SK-N-SH (cell line): ENCODE data around the gene EXOC4. TPM values are rescaled to one million over a fixed set of nuclear protein-coding genes. Genes with fewer than 3 reads are reported as not detected.

Experiments
- CTCF ChIA-PET: fragments of 300-600, 350-600 bp; formaldehyde crosslinking; extraction: SDS; loops from one replicate; lab custom pipeline; 2021; lab: Yijun Ruan, JAX
- POLR2A ChIA-PET: fragments of 350-600 bp; sonication (Branson Sonifier 250); formaldehyde crosslinking; extraction: SDS; loops from one replicate; lab custom pipeline; 2020; ENCODE audit warnings: antibody characterized with exemption, inconsistent platforms; lab: Yijun Ruan, JAX
- DNase-seq: peaks from one replicate; pipeline ENCODE4 v3.0.0; 2012
- H2AFZ ChIP-seq: fragments of 200-600 bp; sonication (generic); 2 replicates; pipeline ENCODE4 v1.8.1; 2016; ENCODE audit warnings: antibody characterized with exemption, mild to moderate bottlenecking, low read depth
- H3F3A ChIP-seq: fragments of 200-600 bp; sonication (generic); replicated peaks from 2 replicates; pipeline ENCODE3; 2016; ENCODE audit warnings: antibody characterized with exemption, mild to moderate bottlenecking; ENCODE audit not compliant: insufficient read depth
- H3K27ac ChIP-seq, 2 experiments: fragments of 200-500 bp in 1 of 2; fragments of 200-600 bp in 1 of 2; sonication (Bioruptor generic) in 1 of 2; sonication (generic), shearing (Covaris generic) in 1 of 2; 2 replicates each; pipeline versions ENCODE4 v1.5.1 to v1.6.1; 2014 to 2016; ENCODE audit warnings: low read depth in 2 of 2, inconsistent platforms in 1 of 2, low read length in 1 of 2, mild to moderate bottlenecking in 1 of 2, mixed read lengths in 1 of 2
- H3K27me3 ChIP-seq: fragments of 200-600 bp; sonication (generic), shearing (Covaris generic); 2 replicates; pipeline ENCODE4 v1.6.1; 2016; ENCODE audit warnings: mixed run types; ENCODE audit not compliant: insufficient read depth
- H3K36me3 ChIP-seq, 2 experiments: fragments of 200-500 bp in 1 of 2; fragments of 200-600 bp in 1 of 2; sonication (Bioruptor generic) in 1 of 2; sonication (generic) in 1 of 2; replicated peaks in 1 of 2; 2 replicates each; pipeline versions ENCODE3 to v1.5.1; 2014 to 2016; ENCODE audit warnings: low read length in 1 of 2, mild to moderate bottlenecking in 1 of 2; ENCODE audit not compliant: insufficient read depth in 2 of 2, control insufficient read depth in 1 of 2
- H3K4me1 ChIP-seq, 2 experiments: fragments of 200-500 bp in 1 of 2; fragments of 200-600 bp in 1 of 2; sonication (Bioruptor generic) in 1 of 2; sonication (generic), shearing (Covaris generic) in 1 of 2; 2 replicates each; pipeline versions ENCODE4 v1.5.1 to v1.6.1; 2014 to 2016; ENCODE audit warnings: low read depth in 1 of 2, low read length in 1 of 2, mixed run types in 1 of 2; ENCODE audit not compliant: insufficient read depth in 2 of 2, control insufficient read depth in 1 of 2
- H3K4me2 ChIP-seq: fragments of 200-600 bp; sonication (generic), shearing (Covaris generic); 2 replicates; pipeline ENCODE4 v1.6.1; 2017; ENCODE audit warnings: mixed run types
- H3K4me3 ChIP-seq, 2 experiments: fragments of 200-500 bp in 1 of 2; fragments of 200-600 bp in 1 of 2; sonication (Bioruptor generic) in 1 of 2; sonication (generic), shearing (Covaris generic) in 1 of 2; 2 replicates each; pipeline versions ENCODE4 v1.5.1 to v1.8.1; 2014 to 2016; ENCODE audit warnings: low read depth in 2 of 2, inconsistent platforms in 1 of 2, low read length in 1 of 2, mild to moderate bottlenecking in 1 of 2, mixed read lengths in 1 of 2, moderate library complexity in 1 of 2
- H3K79me2 ChIP-seq: fragments of 200-600 bp; sonication (generic); 2 replicates; pipeline ENCODE4 v1.8.1; 2017; ENCODE audit warnings: mild to moderate bottlenecking; ENCODE audit not compliant: insufficient read depth
- H3K9ac ChIP-seq: fragments of 200-600 bp; sonication (generic); 2 replicates; pipeline ENCODE4 v1.6.1; 2017; ENCODE audit warnings: mixed run types
- H3K9me2 ChIP-seq: fragments of 200-600 bp; sonication (generic); 2 replicates; pipeline ENCODE4 v1.6.1; 2017; ENCODE audit warnings: mixed run types
- H3K9me3 ChIP-seq: fragments of 200-600 bp; sonication (generic); 2 replicates; pipeline ENCODE4 v1.6.1; 2017; ENCODE audit warnings: mixed run types, mild to moderate bottlenecking, moderate library complexity
- H4K20me1 ChIP-seq: fragments of 200-600 bp; sonication (generic); 2 replicates; pipeline ENCODE4 v1.6.1; 2017; ENCODE audit warnings: mild to moderate bottlenecking, mixed run types; ENCODE audit not compliant: insufficient read depth
- EP300 ChIP-seq, 2 experiments: IDR thresholded peaks; 2 replicates each; pipeline versions ENCODE4 v1.4.0 to v1.6.1; 2012; ENCODE audit warnings: borderline replicate concordance in 1 of 2, low read depth in 1 of 2, low read length in 1 of 2
- GABPA ChIP-seq: IDR thresholded peaks from 2 replicates; pipeline ENCODE4 v1.4.0; 2012; ENCODE audit warnings: low read depth, mild to moderate bottlenecking
- MEF2A ChIP-seq: IDR thresholded peaks from 2 replicates; pipeline ENCODE4 v1.4.0; 2012; ENCODE audit warnings: low read depth, borderline replicate concordance
- MXI1 ChIP-seq: IDR thresholded peaks from 2 replicates; pipeline ENCODE4 v1.6.1; 2012; ENCODE audit warnings: mild to moderate bottlenecking, low read depth, low read length, improper control_type of control experiment
- NFIC ChIP-seq: IDR thresholded peaks from 2 replicates; pipeline ENCODE4 v1.4.0; 2012; ENCODE audit warnings: borderline replicate concordance
- RAD21 ChIP-seq: IDR thresholded peaks from 2 replicates; pipeline ENCODE4 v1.6.1; 2012; ENCODE audit warnings: mild to moderate bottlenecking, low read length
- RCOR1 ChIP-seq: fragments of 150-350 bp; IDR thresholded peaks from 2 replicates; pipeline ENCODE4 v1.6.1; 2017; ENCODE audit warnings: antibody characterized with exemption, low read length
- SIN3A ChIP-seq: IDR thresholded peaks from 2 replicates; pipeline ENCODE4 v1.6.1; 2012; ENCODE audit warnings: low read depth, mild to moderate bottlenecking, low read length, moderate library complexity, borderline replicate concordance
- TEAD4 ChIP-seq: IDR thresholded peaks from 2 replicates; pipeline ENCODE4 v1.4.0; 2012; ENCODE audit warnings: mild to moderate bottlenecking, borderline replicate concordance; ENCODE audit not compliant: insufficient read depth
- USF1 ChIP-seq: IDR thresholded peaks from 2 replicates; pipeline ENCODE4 v1.4.0; 2012; ENCODE audit warnings: low read depth, borderline replicate concordance
- YY1 ChIP-seq: IDR thresholded peaks from 2 replicates; pipeline ENCODE4 v1.4.0; 2012; ENCODE audit warnings: low read depth, mild to moderate bottlenecking
- WGBS: methylation state at CpG from one replicate; pipeline ENCODE4 v1.1.6; 2017; ENCODE audit warnings: low lambda C conversion rate; 5-methylcytosine and 5-hydroxymethylcytosine counted together
- polyA plus RNA-seq, 3 experiments: library from polyadenylated mRNA; depleted of rRNA; stranded (reverse); fragments of >200 nt; gene quantifications; 2 replicates each; pipeline ENCODE4 v1.2.3, GENCODE V29; 2012
- TF ChIP-seq, protein P1 (sequence below): fragments of 150-350 bp; IDR thresholded peaks from 2 replicates; pipeline ENCODE4 v1.6.1; 2017; ENCODE audit warnings: antibody characterized with exemption, low read length, low read depth, borderline replicate concordance
- TF ChIP-seq, protein P2 (sequence below): fragments of 150-350 bp; IDR thresholded peaks from 2 replicates; pipeline ENCODE4 v1.6.1; 2016; ENCODE audit warnings: mild to moderate bottlenecking, low read depth, low read length

EXOC4 gene
- polyA plus RNA-seq, 1 of the 3 experiments (the other 2 are of a cell fraction) = 37.3 TPM

DNA sequence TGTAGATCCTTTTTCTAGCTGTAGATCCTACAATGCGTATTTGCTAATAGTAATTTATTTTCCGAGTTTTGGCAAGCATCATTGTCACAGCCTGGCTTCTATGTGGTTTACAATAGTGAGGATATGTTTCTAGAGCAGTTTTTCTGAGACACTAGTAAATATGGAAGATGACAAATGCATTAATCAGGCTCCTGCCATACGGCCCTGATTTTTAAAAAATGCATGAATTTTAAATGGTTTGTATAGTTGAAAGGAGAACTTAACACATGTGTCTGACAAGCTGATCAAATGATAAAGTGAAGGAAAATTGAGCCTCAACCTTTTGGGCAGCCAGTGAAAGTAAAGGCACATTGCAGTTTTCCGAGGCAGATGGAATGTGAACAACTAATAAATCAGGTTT, 354.1 kb downstream of the EXOC4 start:
- no peak for DNase-seq
- no peak overlapping the region; a peak in 1 of 4 replicates for H3K27ac ChIP-seq
- no peak overlapping the region for H2AFZ ChIP-seq
- H3K4me3 ChIP-seq = no peak overlapping the region
- POLR2A ChIA-PET = interaction anchor here (0.9 kb wide), 1 partner anchor 12 kb away, joined by 3 read pairs; no protein-coding TSS in a partner anchor
- no peaks in the 10 kb centered on the region for H3K27me3 ChIP-seq
- H3K36me3 ChIP-seq = no peaks in the 10 kb centered on the region
- 0 out of 2 replicates have a peak, but pooled peaks cover 5% of the 10 kb centered on the region for H3K79me2 ChIP-seq
- H3K9me3 ChIP-seq = no peaks in the 10 kb centered on the region
- 87% methylated on average over 4 of the region's 4 CpGs for whole genome bisulfite sequencing
- H3K4me1 ChIP-seq = peaks cover 0 to 2% of the 10 kb centered on the region in 2 experiments; a peak in 2 of 4 replicates
- H3K9ac ChIP-seq = no peak overlapping the region
- H3K9me2 ChIP-seq = no peaks in the 10 kb centered on the region
- H3F3A ChIP-seq = no peaks in the 10 kb centered on the region
- CTCF ChIA-PET = no interaction called here
- H3K4me2 ChIP-seq = no peak overlapping the region
- TF ChIP-seq USF1 = no peak
- no peak for TF ChIP-seq RCOR1
- TF ChIP-seq, all 33 proteins: peak for 0
- no peaks in the 10 kb centered on the region for H4K20me1 ChIP-seq

GRCh38 chr7:133609806-133610205, 356.9 kb downstream of the EXOC4 start:
- Histone ChIP-seq H3K36me3 (peaks cover 0 to 2% of the 10 kb centered on the region in 2 experiments), H3K4me2 (no peak overlapping the region), H3K9me2 (no peaks in the 10 kb centered on the region), H3K79me2 (0 out of 2 replicates have a peak, but pooled peaks cover 5% of the 10 kb centered on the region), H3K9ac (no peak overlapping the region), H3K27ac (no peak overlapping the region), H3K9me3 (no peaks in the 10 kb centered on the region), H2AFZ (no peak overlapping the region), H3F3A (no peaks in the 10 kb centered on the region), H4K20me1 (no peaks in the 10 kb centered on the region), H3K4me3 (no peak overlapping the region), H3K27me3 (no peaks in the 10 kb centered on the region), H3K4me1 (peaks cover 0 to 4% of the 10 kb centered on the region in 2 experiments; a peak in 2 of 4 replicates)
- CTCF ChIA-PET = interaction anchor here (2.2 kb wide), 1 partner anchor 35 kb away, joined by 4 read pairs; no protein-coding TSS in a partner anchor
- POLR2A ChIA-PET = no interaction called here
- whole genome bisulfite sequencing = 88% methylated on average over 1 of the region's 1 CpG
- TF ChIP-seq NFIC = no peak
- DNase-seq = no peak

DNA sequence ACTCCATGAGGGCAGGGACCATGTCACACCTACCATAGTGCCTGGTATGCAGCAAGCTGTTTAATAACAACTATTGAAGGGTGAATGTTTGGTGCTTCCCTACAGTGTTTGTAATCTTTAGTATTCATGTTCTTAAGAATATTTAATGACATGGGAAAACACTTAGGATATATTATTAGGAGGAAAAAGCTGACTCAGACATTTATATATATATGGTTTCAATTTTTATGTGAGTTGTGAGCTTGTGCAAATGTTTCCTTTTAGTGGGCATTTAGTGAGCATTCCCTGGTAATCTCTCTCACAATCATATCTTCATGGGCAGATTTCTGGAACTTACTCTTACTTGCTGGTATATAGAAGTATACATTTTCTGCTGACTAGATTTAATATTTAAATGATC, 359.1 kb downstream of the EXOC4 start:
- Histone ChIP-seq H3K27ac (no peak overlapping the region), H3K79me2 (peaks cover 9% of the 10 kb centered on the region; the same call in 1 of the 2 replicates), H3K9me2 (no peaks in the 10 kb centered on the region), H4K20me1 (no peaks in the 10 kb centered on the region), H3K27me3 (no peaks in the 10 kb centered on the region), H3F3A (peaks cover 4% of the 10 kb centered on the region), H3K4me2 (no peak overlapping the region), H3K36me3 (peaks cover 0 to 2% of the 10 kb centered on the region in 2 experiments), H3K9me3 (no peaks in the 10 kb centered on the region), H3K4me3 (no peak overlapping the region), H3K4me1 (peaks cover 0 to 7% of the 10 kb centered on the region in 2 experiments; a peak in 2 of 4 replicates), H3K9ac (no peak overlapping the region), H2AFZ (no peak overlapping the region)
- ChIA-PET CTCF (interaction anchor here (0.8 to 1.2 kb wide), 2 partner anchors 17 to 107 kb away, joined by 3 read pairs; no protein-coding TSS in a partner anchor), POLR2A (interaction anchor here (0.6 kb wide), 1 partner anchor 8 kb away, joined by 3 read pairs; no protein-coding TSS in a partner anchor)
- no peak for TF ChIP-seq SIN3A
- TF ChIP-seq, protein P1, sequence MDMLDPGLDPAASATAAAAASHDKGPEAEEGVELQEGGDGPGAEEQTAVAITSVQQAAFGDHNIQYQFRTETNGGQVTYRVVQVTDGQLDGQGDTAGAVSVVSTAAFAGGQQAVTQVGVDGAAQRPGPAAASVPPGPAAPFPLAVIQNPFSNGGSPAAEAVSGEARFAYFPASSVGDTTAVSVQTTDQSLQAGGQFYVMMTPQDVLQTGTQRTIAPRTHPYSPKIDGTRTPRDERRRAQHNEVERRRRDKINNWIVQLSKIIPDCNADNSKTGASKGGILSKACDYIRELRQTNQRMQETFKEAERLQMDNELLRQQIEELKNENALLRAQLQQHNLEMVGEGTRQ = no peak
- TF ChIP-seq, protein P2, sequence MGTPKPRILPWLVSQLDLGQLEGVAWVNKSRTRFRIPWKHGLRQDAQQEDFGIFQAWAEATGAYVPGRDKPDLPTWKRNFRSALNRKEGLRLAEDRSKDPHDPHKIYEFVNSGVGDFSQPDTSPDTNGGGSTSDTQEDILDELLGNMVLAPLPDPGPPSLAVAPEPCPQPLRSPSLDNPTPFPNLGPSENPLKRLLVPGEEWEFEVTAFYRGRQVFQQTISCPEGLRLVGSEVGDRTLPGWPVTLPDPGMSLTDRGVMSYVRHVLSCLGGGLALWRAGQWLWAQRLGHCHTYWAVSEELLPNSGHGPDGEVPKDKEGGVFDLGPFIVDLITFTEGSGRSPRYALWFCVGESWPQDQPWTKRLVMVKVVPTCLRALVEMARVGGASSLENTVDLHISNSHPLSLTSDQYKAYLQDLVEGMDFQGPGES = no peak
- TF ChIP-seq EP300 (IDR thresholded peaks at IDR 0.05; ENCODE audit: borderline replicate concordance in 1 of 2, low read depth in 1 of 2, low read length in 1 of 2) = no peak
- no peak for TF ChIP-seq MEF2A
- no peak for TF ChIP-seq NFIC
- no peak for TF ChIP-seq YY1
- TF ChIP-seq GABPA = no peak
- TF ChIP-seq MXI1 = no peak
- TF ChIP-seq RAD21 = no peak
- TF ChIP-seq TEAD4 = no peak
- no peak for DNase-seq
